Kidney tubule cell (primary cell): ENCODE data around the gene ZNRF2.
"Not testable (repeated sequence)": the region's sequence is repeated elsewhere in the genome, so short reads cannot be mapped to it uniquely, and the experiment has no call there.

ENCODE experiments used
- DNase-seq: peaks from one replicate; pipeline ENCODE4 v3.0.0-alpha.2; 2018; ENCODE audit warnings: low spot score

ZNRF2 gene

GRCh38 chr7:30353932-30354607, 69.7 kb downstream of the ZNRF2 start:
- no peak for DNase-seq

DNA sequence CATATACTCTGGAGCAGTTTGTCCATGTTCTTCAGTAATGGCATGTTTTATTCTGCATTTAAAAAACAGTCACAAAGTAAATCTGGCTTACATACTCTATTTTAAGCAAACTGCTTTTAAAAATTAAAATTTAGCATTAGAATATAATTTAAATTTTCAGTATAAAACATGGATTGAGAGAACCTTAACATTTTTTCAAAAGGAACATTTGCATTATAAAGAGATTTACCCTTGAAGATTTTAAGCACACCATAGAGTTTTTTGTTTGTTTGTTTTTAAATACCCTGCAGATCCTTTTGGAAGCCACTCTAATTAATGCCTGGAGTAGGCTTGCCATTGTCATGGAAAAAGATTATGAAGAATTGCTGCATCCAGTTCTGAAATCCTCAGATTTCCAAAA, 70.4 kb downstream of the ZNRF2 start:
- no peak for DNase-seq

GRCh38 chr7:30359957-30360356, 75.6 kb downstream of the ZNRF2 start:
- no peak for DNase-seq

DNA sequence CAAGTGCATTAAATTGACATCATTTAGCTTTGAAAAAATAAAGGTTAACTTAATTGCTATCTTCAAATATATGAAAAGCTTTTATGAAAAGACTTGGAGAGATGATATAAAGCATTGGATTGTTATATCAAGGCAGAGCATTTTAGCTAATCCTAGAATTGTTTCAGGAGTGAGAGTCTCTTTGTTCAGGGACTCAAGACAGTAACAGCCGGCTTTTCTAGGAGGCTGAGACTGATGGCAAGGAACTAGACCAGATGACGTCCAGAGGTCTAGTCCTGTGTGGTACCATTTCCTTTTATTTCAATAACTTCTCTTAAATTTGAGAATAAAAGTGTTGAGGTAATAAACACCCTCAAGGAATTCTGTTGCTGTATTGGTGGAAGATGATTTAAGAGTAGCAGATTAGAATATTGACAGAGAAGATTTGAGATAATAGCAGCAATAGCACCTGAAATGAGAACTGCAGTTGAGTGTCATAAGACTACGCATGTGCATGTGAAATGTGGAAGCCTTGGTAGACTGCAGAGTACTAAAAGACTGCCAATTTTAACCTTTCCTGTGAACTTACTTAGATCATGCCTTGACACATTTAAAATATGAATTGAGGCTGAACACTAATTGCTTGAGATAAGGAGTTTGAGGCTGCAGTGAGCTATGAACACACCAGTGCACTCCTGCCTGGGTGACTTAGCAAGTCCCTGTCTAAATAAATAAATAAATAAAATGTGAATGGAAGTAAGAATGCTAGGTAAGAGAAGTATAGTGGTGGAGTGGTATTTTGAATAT, 79.6 kb downstream of the ZNRF2 start:
- no peak for DNase-seq

- DNase-seq = no peak
These were observed 80.4 kb downstream of the ZNRF2 start for GRCh38 chr7:30364773-30365172.

DNA sequence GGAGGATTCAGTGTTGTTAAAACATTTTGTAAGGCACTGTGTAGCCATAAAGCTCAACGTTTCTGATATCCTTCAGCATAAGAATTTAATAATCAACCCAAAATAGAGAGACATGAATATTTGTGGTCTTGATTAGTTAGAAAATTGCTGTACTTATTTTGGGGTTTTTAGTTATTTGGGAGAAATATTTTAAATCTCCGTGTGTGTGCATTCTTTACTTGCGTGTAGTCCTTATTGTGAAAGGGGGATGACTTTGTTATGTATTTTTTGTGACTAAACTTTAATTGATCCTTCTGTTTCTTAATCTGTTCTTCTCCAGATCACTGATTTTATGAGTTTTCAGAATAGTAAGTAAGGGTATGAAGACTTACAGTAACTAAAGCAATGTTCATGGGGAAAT, 81.2 kb downstream of the ZNRF2 start:
- no peak for DNase-seq

- DNase-seq = no peak
These were observed 82.2 kb downstream of the ZNRF2 start for GRCh38 chr7:30366606-30367005.

DNA sequence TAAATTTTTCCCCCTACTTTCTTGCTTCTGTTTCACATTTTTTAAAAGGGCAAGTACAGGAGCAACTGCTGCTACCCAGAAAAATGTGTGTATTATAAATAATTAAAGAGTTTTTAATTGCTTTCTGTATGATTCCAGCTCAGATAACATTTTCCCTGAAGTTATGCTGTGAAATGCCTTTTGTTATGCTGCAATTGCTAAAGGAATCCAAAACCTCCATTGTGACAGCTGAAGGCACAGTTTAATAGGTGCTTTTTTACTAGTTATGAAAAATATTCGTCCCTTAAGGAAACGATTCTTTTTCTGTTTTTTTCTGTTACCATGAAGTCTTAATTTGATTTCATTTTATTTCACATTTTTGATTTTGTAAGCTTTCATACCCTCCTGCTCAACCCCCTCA, 83.2 kb downstream of the ZNRF2 start:
- no peak for DNase-seq

DNA sequence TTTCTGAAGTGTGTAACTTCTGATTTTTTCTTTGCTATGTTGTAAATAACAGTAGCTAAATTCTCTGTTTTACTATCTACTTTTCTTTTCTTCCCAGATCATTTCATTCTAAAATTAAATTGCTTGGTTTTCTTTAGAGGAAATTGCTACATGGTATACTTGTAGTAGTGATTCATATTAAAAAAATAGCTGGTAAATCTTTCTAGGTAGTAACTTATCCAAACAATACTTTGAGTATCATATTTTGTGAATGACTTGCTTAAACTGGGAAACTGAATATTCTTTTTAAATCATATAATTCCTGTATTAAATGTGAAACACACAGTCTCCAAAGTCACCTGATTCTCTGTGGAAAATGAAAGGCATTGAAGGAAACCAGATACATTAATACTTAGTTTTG, 85.5 kb downstream of the ZNRF2 start:
- DNase-seq = no peak

GRCh38 chr7:30371321-30371720, 86.9 kb downstream of the ZNRF2 start:
- no peak for DNase-seq

- no peak for DNase-seq
These were observed 93.9 kb downstream of the ZNRF2 start for GRCh38 chr7:30378275-30378674.

- DNase-seq = no peak
These were observed 94.7 kb downstream of the ZNRF2 start for GRCh38 chr7:30379131-30379530.

GRCh38 chr7:30379741-30380140, 95.3 kb downstream of the ZNRF2 start:
- no peak for DNase-seq

DNA sequence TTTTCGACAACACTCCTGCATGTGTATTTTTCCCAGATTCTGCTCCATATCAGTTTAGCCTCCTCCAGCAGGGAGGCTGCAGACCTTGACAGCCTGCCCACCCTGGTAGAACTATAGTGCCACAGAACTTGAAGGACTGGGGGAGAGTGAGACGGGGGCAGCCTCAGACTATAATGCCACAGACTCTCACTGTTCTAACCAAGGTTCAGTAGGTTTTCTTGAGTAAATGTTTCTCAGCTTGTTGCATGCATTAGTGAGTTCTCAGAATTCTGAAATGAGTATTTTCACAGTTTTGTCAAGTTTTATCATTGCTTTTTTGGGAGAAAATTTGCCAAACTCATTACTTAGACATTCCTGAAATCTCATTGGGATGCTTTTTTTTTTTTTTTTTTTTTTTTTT, 95.9 kb downstream of the ZNRF2 start:
- no peak for DNase-seq

GRCh38 chr7:30380824-30381223, 96.4 kb downstream of the ZNRF2 start:
- DNase-seq = not testable (repeated sequence)

- peak; percentile 44 for DNase-seq
These were observed 98.2 kb downstream of the ZNRF2 start for GRCh38 chr7:30382607-30383006.

- no peak for DNase-seq
These were observed 105.4 kb downstream of the ZNRF2 start for GRCh38 chr7:30389791-30390190.

DNA sequence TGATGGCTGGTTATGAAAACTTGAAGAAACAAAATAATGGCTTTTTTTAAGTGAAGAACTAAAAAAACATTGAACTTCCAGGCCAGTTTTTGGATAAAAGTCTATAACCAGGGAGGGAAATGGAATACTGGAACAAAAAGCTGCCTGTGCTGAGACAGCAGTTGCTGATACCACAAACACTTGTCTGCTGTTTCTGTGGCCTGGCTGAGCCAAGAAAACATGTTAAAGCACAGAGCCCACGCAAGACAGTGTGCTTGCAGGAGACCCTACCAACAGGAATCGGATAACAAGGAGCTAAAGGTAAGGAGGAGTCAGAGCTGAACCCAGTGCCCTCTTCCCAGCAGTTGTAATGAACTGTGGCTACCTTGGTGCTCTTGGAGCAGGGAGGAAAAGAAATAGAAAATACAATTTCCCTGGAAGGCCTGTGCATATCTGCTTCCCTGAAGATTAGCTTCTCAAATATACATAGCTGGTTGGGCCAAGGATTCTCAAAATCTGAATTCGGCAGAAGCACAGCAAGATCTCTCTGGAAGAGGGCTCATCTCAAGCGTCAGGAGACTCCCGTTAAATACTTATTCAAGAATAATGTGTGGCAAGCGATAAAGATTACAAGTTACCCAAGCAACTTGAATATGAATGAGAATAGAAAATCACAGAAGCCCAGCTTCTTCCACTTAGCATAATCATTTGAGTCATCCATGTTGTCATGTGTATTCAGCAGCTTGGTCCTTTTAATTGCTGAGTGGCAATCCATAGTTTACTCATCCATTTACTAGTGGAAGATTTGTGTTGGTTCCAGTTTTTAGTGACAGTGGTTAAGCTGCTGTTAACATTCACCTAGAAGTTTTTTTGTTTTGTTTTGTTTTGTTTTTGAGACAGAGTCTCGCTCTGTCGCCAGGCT, 106.6 kb downstream of the ZNRF2 start:
- no peak for DNase-seq

DNA sequence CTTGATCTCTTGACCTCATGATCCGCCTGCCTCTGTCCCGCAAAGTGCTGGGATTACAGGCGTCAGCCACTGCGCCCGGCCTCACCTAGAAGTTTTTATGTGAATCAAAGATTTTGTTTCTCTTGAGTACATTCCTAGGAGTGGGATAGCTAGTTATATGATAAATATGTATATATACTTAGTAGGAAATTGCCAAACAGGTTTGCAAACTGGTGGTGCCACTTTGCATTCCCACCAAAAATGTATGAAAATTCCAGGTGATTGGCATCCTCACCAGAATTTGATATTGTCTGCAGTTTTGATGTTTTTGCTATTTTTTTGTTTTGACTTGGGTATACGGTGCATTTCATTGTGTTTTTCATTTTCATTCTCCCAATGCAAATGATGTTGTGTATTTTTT, 107.4 kb downstream of the ZNRF2 start:
- no peak for DNase-seq

DNA sequence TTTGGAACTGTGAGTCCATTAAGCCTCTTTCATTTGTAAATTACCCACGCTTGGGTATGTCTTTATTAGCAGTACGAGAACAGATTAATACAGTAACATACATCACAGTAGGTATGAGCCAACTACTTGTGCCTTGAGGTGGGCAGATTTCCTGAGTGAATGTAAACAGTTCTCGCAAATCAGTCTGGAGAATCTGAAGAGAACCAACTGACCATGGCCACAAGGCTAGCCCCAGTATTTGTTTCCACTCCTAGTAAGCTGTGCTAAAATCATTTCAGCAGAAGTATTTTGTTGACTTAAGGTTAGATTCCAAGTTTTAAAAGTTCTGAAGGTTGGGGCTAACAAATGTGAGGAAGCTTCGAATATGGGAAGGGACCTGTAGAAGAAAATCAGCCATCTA, 111.3 kb downstream of the ZNRF2 start:
- DNase-seq = no peak

- DNase-seq = no peak
These were observed 112.0 kb downstream of the ZNRF2 start for GRCh38 chr7:30396389-30396788.

GRCh38 chr7:30403477-30403876, 119.1 kb downstream of the ZNRF2 start:
- peak; percentile 38 for DNase-seq

DNA sequence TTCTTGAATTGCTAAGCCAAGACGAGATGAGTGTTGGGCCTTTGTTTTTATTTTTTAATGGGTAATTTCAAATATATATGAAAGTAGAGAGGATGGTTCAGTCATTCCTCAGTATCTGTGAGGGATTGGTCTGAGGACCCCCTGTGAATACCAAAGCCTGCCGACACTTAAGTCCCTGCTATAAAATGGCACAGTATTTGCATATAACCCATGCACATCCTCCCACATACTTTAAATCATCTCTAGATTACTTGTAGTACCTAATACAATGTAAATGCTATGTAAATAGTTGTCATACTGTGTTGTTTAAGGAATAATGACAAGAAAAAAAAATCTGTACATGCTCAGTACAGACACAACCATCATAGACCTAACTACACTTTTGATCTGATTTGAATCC, 120.8 kb downstream of the ZNRF2 start:
- no peak for DNase-seq
